ENCODE results near the gene ATG5.

The ATG5 gene

DNA sequence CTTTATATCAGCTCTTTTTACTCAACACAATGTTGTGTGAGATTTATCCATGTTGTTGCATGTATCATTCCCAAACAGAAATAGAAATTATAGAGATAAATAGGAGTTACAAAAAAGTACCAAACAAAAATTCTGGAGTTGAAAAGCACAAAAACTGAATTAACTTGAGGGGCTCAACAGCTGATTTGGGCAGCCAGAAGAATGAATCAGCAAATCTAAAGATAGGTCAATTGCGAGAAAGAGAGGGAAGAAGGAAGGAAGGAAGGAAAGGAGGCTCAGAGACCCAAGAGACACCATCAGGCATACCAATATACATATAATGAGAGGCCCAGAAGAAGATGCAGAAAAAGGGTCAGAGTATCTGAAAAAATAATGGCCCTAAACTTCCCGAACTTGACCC is 98.9 kb downstream of the ATG5 start:
- DNase-seq (ENCODE audit: low read depth in 1 of 2, low spot score in 1 of 2), result no peak

GRCh38 chr6:106225581-106225980 is 100.0 kb downstream of the ATG5 start:
- no peak for DNase-seq (ENCODE audit: low read depth in 1 of 2, low spot score in 1 of 2)

- DNase-seq (ENCODE audit: low read depth in 1 of 2, low spot score in 1 of 2), result peak; percentile 27 to 40
These were observed 102.1 kb downstream of the ATG5 start for GRCh38 chr6:106223300-106223930.

GRCh38 chr6:106220485-106220884 is 105.1 kb downstream of the ATG5 start:
- no peak for DNase-seq (ENCODE audit: low read depth in 1 of 2, low spot score in 1 of 2)

DNA sequence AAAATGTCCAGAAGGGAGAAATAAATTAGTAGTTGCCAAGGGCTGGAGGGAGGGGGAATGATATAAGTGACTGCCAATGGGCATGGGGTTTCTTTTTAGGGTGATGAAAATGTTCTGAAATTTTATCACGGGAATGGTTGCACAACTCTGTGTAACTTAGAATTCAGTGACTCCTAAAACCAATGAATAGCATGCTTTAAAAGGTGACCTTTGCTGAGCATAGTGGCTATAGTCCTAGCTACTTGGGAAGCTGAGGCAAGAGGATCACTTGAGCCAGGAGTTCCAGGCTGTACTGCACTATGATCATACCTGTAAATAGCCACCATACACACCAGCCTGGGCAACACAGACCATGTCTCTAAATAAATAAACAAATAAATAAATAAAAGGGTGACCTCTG is 109.0 kb downstream of the ATG5 start:
- DNase-seq (ENCODE audit: low read depth in 1 of 2, low spot score in 1 of 2), result no peak

- no peak for DNase-seq (ENCODE audit: low read depth in 1 of 2, low spot score in 1 of 2)
These were observed 110.0 kb downstream of the ATG5 start for GRCh38 chr6:106215608-106216007.

GRCh38 chr6:106214531-106214930 is 111.0 kb downstream of the ATG5 start:
- no peak for DNase-seq (ENCODE audit: low read depth in 1 of 2, low spot score in 1 of 2)

GRCh38 chr6:106213660-106214289 is 111.8 kb downstream of the ATG5 start:
- no peak for DNase-seq (ENCODE audit: low read depth in 1 of 2, low spot score in 1 of 2)

GRCh38 chr6:106212576-106212975 is 113.0 kb downstream of the ATG5 start:
- DNase-seq (ENCODE audit: low read depth in 1 of 2, low spot score in 1 of 2), result no peak

- DNase-seq (ENCODE audit: low read depth in 1 of 2, low spot score in 1 of 2), result no peak
These were observed 118.7 kb downstream of the ATG5 start for GRCh38 chr6:106206905-106207304.

GRCh38 chr6:106204961-106205360 is 120.6 kb downstream of the ATG5 start:
- DNase-seq (ENCODE audit: low read depth in 1 of 2, low spot score in 1 of 2), result no peak

GRCh38 chr6:106199998-106200397 is 125.6 kb downstream of the ATG5 start:
- DNase-seq (ENCODE audit: low read depth in 1 of 2, low spot score in 1 of 2), result no peak

DNA sequence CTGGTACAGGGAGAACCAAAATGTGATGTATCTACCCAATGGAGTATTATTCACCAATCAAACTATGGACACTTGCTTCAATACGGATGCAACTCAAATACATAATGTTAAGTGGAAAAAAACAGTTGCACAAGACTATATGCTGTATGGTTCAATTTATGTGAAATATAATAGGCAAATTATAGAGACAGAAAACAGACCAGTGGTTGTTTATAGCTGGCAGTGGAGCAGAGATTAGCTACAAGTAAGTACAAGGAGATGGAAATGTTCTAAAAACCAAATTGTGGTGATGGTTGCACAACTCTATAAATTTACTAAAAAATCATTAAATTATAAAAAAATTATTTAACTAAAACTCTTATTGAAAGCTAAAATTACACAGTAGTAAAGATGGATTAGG is 126.2 kb downstream of the ATG5 start:
- DNase-seq (ENCODE audit: low read depth in 1 of 2, low spot score in 1 of 2), result no peak

DNA sequence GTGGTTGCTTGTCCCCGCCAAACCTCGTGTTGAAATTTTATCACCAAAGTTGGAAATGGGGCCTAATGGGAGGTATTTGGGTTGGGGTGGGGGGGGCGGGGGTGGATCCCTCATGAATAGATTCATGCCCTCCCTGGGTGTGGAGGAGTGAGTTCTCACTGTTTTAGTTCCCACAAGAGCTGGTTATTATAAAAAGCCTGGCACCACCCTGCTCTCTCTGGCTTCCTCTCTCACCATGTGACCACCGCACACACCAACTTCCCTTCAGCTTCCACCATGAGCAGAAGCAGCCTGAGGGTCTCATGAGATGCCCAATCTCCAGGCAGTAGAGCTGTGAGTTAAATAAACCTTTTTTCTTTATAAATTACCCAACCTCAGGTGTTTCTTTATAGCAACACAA is 128.1 kb downstream of the ATG5 start:
- DNase-seq (ENCODE audit: low read depth in 1 of 2, low spot score in 1 of 2), result no peak

- DNase-seq (ENCODE audit: low read depth in 1 of 2, low spot score in 1 of 2), result no peak
These were observed 130.3 kb downstream of the ATG5 start for GRCh38 chr6:106194949-106195921.

DNA sequence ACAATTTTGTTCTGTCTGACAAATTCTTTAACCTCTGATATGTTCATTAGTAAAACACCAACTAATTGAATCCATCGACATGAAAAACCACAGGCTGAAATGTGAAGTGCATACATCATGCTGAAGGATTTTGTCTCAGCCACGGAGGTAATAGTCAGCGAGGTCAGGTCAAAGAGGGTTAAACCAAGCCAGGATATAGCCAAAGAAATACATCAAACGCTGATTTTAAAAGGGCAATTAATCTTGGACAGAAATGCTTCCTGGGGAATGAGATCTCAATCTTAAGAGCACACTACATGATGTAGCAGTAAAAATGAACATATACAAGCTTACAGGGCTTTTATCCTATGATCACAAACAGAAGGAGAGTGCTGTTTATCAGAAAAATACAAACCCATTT is 132.7 kb downstream of the ATG5 start:
- no peak for DNase-seq (ENCODE audit: low read depth in 1 of 2, low spot score in 1 of 2)

DNA sequence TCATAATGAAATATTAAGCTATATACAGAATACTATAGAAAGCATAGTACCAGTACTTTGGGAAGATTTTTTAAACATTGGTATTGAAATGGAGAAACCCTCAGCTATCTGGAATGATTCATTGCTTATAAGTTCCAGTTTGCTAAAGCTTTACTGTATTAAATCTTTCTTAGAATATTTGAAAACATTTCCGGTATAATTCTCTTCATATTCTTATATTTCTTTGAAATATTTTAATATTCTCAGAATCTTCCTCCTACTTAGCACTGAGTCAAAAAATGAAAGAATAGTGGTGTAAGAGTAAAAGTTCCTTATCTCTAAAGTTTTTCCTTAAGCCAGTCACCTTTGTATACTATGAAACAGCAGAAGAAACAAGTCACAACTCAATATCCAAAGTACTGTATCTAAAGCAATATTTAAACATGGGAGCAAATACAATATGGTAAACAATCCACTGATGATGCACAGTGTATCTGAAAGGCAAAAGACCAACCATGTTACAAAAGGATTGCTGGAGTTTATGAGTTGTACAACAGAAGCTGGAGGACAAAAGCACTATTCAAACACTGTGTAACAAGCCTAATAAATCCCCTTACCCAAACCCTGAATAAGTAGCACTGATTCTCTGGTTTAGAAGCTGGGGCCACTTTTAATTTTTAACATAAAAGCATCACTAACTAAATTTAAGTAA is 137.3 kb downstream of the ATG5 start:
- no peak for DNase-seq (ENCODE audit: low read depth in 1 of 2, low spot score in 1 of 2)

DNA sequence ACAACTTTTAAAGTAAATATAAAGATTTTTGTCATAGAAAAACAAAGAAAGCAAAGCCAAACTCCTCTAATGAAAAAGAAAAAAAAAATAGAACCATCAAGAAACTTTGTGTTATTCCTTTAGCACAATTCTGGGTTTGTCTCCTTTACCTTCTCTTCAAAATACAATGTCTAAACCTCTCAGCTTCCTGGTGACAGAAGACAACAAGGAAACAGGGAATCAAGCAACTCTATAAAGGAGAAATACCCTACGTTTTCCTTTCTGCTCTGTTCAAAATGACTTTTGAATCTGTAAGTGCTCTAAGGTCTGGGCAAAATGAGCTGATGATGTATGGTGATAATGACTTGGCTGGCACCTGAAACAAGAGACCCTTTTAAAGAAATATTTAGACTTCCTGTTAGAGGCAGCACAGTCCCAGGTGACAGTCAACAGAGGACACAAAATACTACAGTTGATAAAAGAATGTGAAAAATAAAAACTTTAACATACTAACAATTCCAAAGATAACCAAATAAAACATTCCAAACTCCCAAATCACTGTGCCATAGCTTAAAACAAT is 138.1 kb downstream of the ATG5 start:
- no peak for DNase-seq (ENCODE audit: low read depth in 1 of 2, low spot score in 1 of 2)

- no peak for DNase-seq (ENCODE audit: low read depth in 1 of 2, low spot score in 1 of 2)
These were observed 138.8 kb downstream of the ATG5 start for GRCh38 chr6:106186714-106187113.

DNA sequence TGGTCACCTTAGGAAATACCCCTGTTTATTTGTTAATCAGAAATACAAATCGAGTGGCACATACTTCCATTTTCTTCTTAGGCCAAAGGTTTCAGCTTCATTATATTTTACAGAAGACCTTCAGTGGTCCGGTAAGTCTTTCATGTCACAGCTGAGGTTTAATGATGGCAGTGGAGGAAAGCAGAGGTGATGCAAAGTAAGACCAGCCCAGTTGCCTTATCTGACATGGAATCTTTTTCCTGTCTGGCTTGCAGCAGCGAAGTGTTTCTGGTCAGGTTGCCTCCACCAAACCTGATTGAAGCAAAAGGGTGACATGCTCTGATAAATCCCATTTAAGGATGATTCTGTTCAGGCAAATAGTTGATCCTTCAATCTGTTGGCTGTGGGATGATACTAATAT is 139.4 kb downstream of the ATG5 start:
- DNase-seq (ENCODE audit: low read depth in 1 of 2, low spot score in 1 of 2), result no peak

DNA sequence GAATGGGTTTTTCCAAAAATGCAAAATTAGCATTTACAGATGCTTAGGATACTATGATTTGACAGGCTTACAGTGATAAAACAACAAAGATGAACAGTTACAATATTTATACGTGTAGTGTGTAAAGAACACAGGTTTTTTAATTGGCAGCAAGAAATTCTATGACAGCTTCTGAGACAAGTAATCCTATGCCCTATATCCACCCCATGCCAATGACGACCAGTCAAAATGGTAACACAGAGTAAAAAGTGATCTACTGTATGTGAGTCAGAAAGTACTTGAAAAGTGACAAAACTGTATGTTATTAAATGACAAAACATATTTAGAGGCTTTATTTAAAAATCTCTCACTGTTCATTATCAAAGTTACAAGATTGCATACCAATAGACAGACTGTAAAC is 139.9 kb downstream of the ATG5 start:
- DNase-seq (ENCODE audit: low read depth in 1 of 2, low spot score in 1 of 2), result no peak
